ACC112 (cell line): Measurements from ENCODE around the gene SENP2.
A peak's percentile ranks its signal among the peaks of the same experiment; 100 is the strongest.

Experiments used
- H2AFZ ChIP-seq: fragments of 200-600 bp; sonication (generic); one replicate; pipeline ENCODE4 v1.6.0; 2017; ENCODE audit warnings: antibody characterized with exemption, low read length; ENCODE audit not compliant: unreplicated experiment
- H3K27ac ChIP-seq: fragments of 200-600 bp; sonication (generic); 2 replicates; pipeline ENCODE4 v1.5.1; 2014; ENCODE audit warnings: low read depth, mild to moderate bottlenecking, antibody characterized with exemption, low read length, moderate library complexity
- H3K27me3 ChIP-seq: fragments of 200-600 bp; sonication (generic); 2 replicates; pipeline ENCODE4 v1.6.1; 2014; ENCODE audit warnings: mild to moderate bottlenecking, antibody characterized with exemption, low read length, moderate library complexity, mixed read lengths; ENCODE audit not compliant: insufficient read depth
- H3K36me3 ChIP-seq: fragments of 200-600 bp; sonication (generic); 2 replicates; pipeline ENCODE4 v1.6.1; 2016; ENCODE audit warnings: mild to moderate bottlenecking, antibody characterized with exemption, low read length, moderate library complexity, mixed read lengths; ENCODE audit not compliant: insufficient read depth
- H3K4me1 ChIP-seq: fragments of 200-600 bp; sonication (generic); one replicate; pipeline ENCODE4 v1.6.1; 2016; ENCODE audit warnings: low read length, mixed read lengths; ENCODE audit not compliant: insufficient read depth, unreplicated experiment, control insufficient read depth
- H3K4me3 ChIP-seq: fragments of 200-600 bp; sonication (generic); 2 replicates; pipeline ENCODE4 v1.5.1; 2014; ENCODE audit warnings: mild to moderate bottlenecking, low read depth, low read length
- H3K79me2 ChIP-seq: fragments of 200-600 bp; sonication (generic); one replicate; pipeline ENCODE4 v1.6.0; 2016; ENCODE audit warnings: low read length; ENCODE audit not compliant: control insufficient read depth, unreplicated experiment, insufficient read depth

The SENP2 gene

GRCh38 chr3:185585518-185585858 lies 607 bp upstream of the SENP2 start:
- H3K36me3 ChIP-seq, result no peaks in the 10 kb centered on the region
- H3K4me3 ChIP-seq, result peak overlapping the region; percentile 96
- H3K27me3 ChIP-seq, result no peaks in the 10 kb centered on the region
- H3K27ac ChIP-seq, result no peak overlapping the region
- peaks cover 31% of the 10 kb centered on the region for H3K79me2 ChIP-seq
- H3K4me1 ChIP-seq, result peaks cover 18% of the 10 kb centered on the region
- H2AFZ ChIP-seq, result peak overlapping the region; percentile 82

GRCh38 chr3:185586686-185587039 lies 568 bp downstream of the SENP2 start:
- Histone ChIP-seq H3K36me3 (no peaks in the 10 kb centered on the region), H2AFZ (peak overlapping the region; percentile 91), H3K4me3 (peak overlapping the region; percentile 96), H3K27me3 (no peaks in the 10 kb centered on the region), H3K4me1 (peaks cover 18% of the 10 kb centered on the region), H3K27ac (peak overlapping the region; percentile 78; the same call in 1 of the 2 replicates), H3K79me2 (peaks cover 33% of the 10 kb centered on the region)

- no peaks in the 10 kb centered on the region; the same call in 1 of the 2 replicates for H3K36me3 ChIP-seq
- no peaks in the 10 kb centered on the region for H3K27me3 ChIP-seq
- H3K4me3 ChIP-seq, result no peak overlapping the region
- H3K79me2 ChIP-seq, result peaks cover 10% of the 10 kb centered on the region
- H2AFZ ChIP-seq, result no peak overlapping the region
- peaks cover 6% of the 10 kb centered on the region for H3K4me1 ChIP-seq
- H3K27ac ChIP-seq, result no peak overlapping the region
These were observed 8.0 kb downstream of the SENP2 start for GRCh38 chr3:185594073-185594472.

- Histone ChIP-seq H2AFZ (no peak overlapping the region), H3K4me1 (no peaks in the 10 kb centered on the region), H3K79me2 (peaks cover 2% of the 10 kb centered on the region), H3K36me3 (peaks cover 1% of the 10 kb centered on the region), H3K27ac (no peak overlapping the region), H3K4me3 (no peak overlapping the region), H3K27me3 (no peaks in the 10 kb centered on the region)
These were observed 9.4 kb downstream of the SENP2 start for GRCh38 chr3:185595526-185595925.

- Histone ChIP-seq H3K4me1 (no peaks in the 10 kb centered on the region), H2AFZ (no peak overlapping the region), H3K36me3 (peaks cover 18% of the 10 kb centered on the region), H3K27me3 (no peaks in the 10 kb centered on the region), H3K79me2 (no peaks in the 10 kb centered on the region), H3K27ac (no peak overlapping the region), H3K4me3 (no peak overlapping the region)
These were observed 19.5 kb downstream of the SENP2 start for GRCh38 chr3:185605566-185605965.

- H3K27me3 ChIP-seq, result no peaks in the 10 kb centered on the region
- peaks cover 16% of the 10 kb centered on the region for H3K36me3 ChIP-seq
- H3K79me2 ChIP-seq, result no peaks in the 10 kb centered on the region
- H3K4me1 ChIP-seq, result no peaks in the 10 kb centered on the region
- H2AFZ ChIP-seq, result no peak overlapping the region
- H3K4me3 ChIP-seq, result no peak overlapping the region
- H3K27ac ChIP-seq, result no peak overlapping the region
These were observed 20.1 kb downstream of the SENP2 start for GRCh38 chr3:185606196-185606595.

GRCh38 chr3:185613016-185613415 lies 26.9 kb downstream of the SENP2 start:
- H3K36me3 ChIP-seq, result peaks cover 27% of the 10 kb centered on the region
- H3K4me1 ChIP-seq, result no peaks in the 10 kb centered on the region
- no peaks in the 10 kb centered on the region for H3K27me3 ChIP-seq
- no peak overlapping the region for H3K27ac ChIP-seq
- H3K79me2 ChIP-seq, result no peaks in the 10 kb centered on the region
- H3K4me3 ChIP-seq, result no peak overlapping the region
- no peak overlapping the region for H2AFZ ChIP-seq

GRCh38 chr3:185623939-185624665 lies 38.0 kb downstream of the SENP2 start:
- H3K27me3 ChIP-seq, result no peaks in the 10 kb centered on the region
- H3K79me2 ChIP-seq, result no peaks in the 10 kb centered on the region
- H2AFZ ChIP-seq, result no peak overlapping the region
- peaks cover 18% of the 10 kb centered on the region for H3K36me3 ChIP-seq
- no peak overlapping the region for H3K27ac ChIP-seq
- no peaks in the 10 kb centered on the region for H3K4me1 ChIP-seq
- H3K4me3 ChIP-seq, result no peak overlapping the region

GRCh38 chr3:185625784-185626183 lies 39.7 kb downstream of the SENP2 start:
- H3K36me3 ChIP-seq, result peaks cover 18% of the 10 kb centered on the region
- no peaks in the 10 kb centered on the region for H3K79me2 ChIP-seq
- H2AFZ ChIP-seq, result no peak overlapping the region
- H3K4me1 ChIP-seq, result peaks cover 16% of the 10 kb centered on the region
- no peak overlapping the region for H3K4me3 ChIP-seq
- no peaks in the 10 kb centered on the region for H3K27me3 ChIP-seq
- no peak overlapping the region for H3K27ac ChIP-seq

- H2AFZ ChIP-seq, result no peak overlapping the region
- peak overlapping the region; percentile 3 for H3K4me3 ChIP-seq
- no peaks in the 10 kb centered on the region for H3K79me2 ChIP-seq
- no peaks in the 10 kb centered on the region for H3K27me3 ChIP-seq
- H3K4me1 ChIP-seq, result peaks cover 24% of the 10 kb centered on the region
- peaks cover 7% of the 10 kb centered on the region for H3K36me3 ChIP-seq
- H3K27ac ChIP-seq, result peak overlapping the region; percentile 74
These were observed 43.6 kb downstream of the SENP2 start for GRCh38 chr3:185629554-185630181.

- H3K27me3 ChIP-seq, result no peaks in the 10 kb centered on the region
- H3K79me2 ChIP-seq, result no peaks in the 10 kb centered on the region
- H3K36me3 ChIP-seq, result peaks cover 7% of the 10 kb centered on the region
- H3K27ac ChIP-seq, result peak overlapping the region; percentile 74
- peak overlapping the region; percentile 3; the same call in 1 of the 2 replicates for H3K4me3 ChIP-seq
- H3K4me1 ChIP-seq, result peaks cover 26% of the 10 kb centered on the region
- no peak overlapping the region for H2AFZ ChIP-seq
These were observed 44.1 kb downstream of the SENP2 start for GRCh38 chr3:185630182-185630622.
